Suprapubic skin (tissue), 3 donors: Measurements from ENCODE around the gene TMC3.

ENCODE experiments used
- POLR2A ChIP-seq, 2 donors: fragments of 450-650 bp; IDR thresholded peaks; one replicate each; pipeline ENCODE4 v1.6.1; 2017; ENCODE audit warnings: antibody characterized with exemption in 2 of 2, mild to moderate bottlenecking in 2 of 2, moderate library complexity in 2 of 2
- TF ChIP-seq, protein P1 (sequence below), 2 donors: fragments of 200-600 bp in 1 of 2; fragments of 450-650 bp in 1 of 2; sonication (generic) in 1 of 2; IDR thresholded peaks; one replicate each; pipeline ENCODE4 v1.5.1; 2016 to 2019; ENCODE audit warnings: antibody characterized with exemption in 2 of 2, mild to moderate bottlenecking in 1 of 2, moderate library complexity in 1 of 2

DNA sequence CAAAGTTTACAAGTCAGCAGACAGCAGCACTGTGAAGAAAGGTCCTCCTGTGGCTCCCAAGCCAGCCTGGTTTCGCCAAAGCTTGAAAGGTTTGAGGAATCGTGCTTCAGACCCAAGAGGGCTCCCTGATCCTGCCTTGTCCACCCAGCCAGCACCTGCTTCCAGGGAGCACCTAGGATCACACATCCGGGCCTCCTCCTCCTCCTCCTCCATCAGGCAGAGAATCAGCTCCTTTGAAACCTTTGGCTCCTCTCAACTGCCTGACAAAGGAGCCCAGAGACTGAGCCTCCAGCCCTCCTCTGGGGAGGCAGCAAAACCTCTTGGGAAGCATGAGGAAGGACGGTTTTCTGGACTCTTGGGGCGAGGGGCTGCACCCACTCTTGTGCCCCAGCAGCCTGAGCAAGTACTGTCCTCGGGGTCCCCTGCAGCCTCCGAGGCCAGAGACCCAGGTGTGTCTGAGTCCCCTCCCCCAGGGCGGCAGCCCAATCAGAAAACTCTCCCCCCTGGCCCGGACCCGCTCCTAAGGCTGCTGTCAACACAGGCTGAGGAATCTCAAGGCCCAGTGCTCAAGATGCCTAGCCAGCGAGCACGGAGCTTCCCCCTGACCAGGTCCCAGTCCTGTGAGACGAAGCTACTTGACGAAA lies 74.3 kb downstream of the TMC3 start:
- TF ChIP-seq, protein P1, sequence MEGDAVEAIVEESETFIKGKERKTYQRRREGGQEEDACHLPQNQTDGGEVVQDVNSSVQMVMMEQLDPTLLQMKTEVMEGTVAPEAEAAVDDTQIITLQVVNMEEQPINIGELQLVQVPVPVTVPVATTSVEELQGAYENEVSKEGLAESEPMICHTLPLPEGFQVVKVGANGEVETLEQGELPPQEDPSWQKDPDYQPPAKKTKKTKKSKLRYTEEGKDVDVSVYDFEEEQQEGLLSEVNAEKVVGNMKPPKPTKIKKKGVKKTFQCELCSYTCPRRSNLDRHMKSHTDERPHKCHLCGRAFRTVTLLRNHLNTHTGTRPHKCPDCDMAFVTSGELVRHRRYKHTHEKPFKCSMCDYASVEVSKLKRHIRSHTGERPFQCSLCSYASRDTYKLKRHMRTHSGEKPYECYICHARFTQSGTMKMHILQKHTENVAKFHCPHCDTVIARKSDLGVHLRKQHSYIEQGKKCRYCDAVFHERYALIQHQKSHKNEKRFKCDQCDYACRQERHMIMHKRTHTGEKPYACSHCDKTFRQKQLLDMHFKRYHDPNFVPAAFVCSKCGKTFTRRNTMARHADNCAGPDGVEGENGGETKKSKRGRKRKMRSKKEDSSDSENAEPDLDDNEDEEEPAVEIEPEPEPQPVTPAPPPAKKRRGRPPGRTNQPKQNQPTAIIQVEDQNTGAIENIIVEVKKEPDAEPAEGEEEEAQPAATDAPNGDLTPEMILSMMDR (IDR thresholded peaks at IDR 0.05), result no peak
- TF ChIP-seq POLR2A (IDR thresholded peaks at IDR 0.05), result no peak
